Neural cell (in vitro differentiated cells): ENCODE measurements around the gene JOSD2. TPM values are rescaled to one million over a fixed set of nuclear protein-coding genes. Genes with fewer than 3 reads are reported as not detected.

Experiments
- H2AFZ ChIP-seq: fragments of 200-600, 300-800 bp; sonication (generic), shearing (Covaris generic); 2 replicates; pipeline ENCODE4 v1.6.0; 2014; ENCODE audit warnings: low read depth, mild to moderate bottlenecking, antibody characterized with exemption, low read length, moderate library complexity
- H3F3A ChIP-seq: fragments of 200-600 bp; shearing (Covaris generic); 2 replicates; pipeline ENCODE4 v1.6.1; 2016; ENCODE audit warnings: mild to moderate bottlenecking, moderate library complexity, mixed read lengths, antibody characterized with exemption, low read length; ENCODE audit not compliant: insufficient read depth, poor library complexity, severe bottlenecking
- H3K27ac ChIP-seq: fragments of 200-600, 300-800 bp; sonication (generic), shearing (Covaris generic); 2 replicates; pipeline ENCODE4 v1.5.1; 2014; ENCODE audit warnings: mild to moderate bottlenecking, low read length, moderate library complexity
- H3K27me3 ChIP-seq: fragments of 300-800, 200-600 bp; sonication (generic), shearing (Covaris generic); 2 replicates; pipeline ENCODE4 v1.6.0; 2014; ENCODE audit warnings: mild to moderate bottlenecking, low read depth, low read length, moderate library complexity; ENCODE audit not compliant: insufficient read depth
- H3K36me3 ChIP-seq: fragments of 300-800, 200-600 bp; sonication (generic), shearing (Covaris generic); 2 replicates; pipeline ENCODE4 v1.5.1; 2014; ENCODE audit warnings: mild to moderate bottlenecking, antibody characterized with exemption, low read length, moderate library complexity; ENCODE audit not compliant: insufficient read depth
- H3K4me2 ChIP-seq: fragments of 300-800, 200-600 bp; sonication (generic), shearing (Covaris generic); 2 replicates; pipeline ENCODE4 v1.6.0; 2014; ENCODE audit warnings: mild to moderate bottlenecking, low read length
- H3K4me3 ChIP-seq: fragments of 300-800, 200-600 bp; sonication (generic), shearing (Covaris generic); 2 replicates; pipeline ENCODE4 v1.5.1; 2014; ENCODE audit warnings: mild to moderate bottlenecking, low read length, moderate library complexity
- H3K79me2 ChIP-seq: fragments of 200-600 bp; shearing (Covaris generic); replicated peaks from 2 replicates; pipeline ENCODE4 v1.6.0; 2014; ENCODE audit warnings: mild to moderate bottlenecking, low read length, moderate library complexity; ENCODE audit not compliant: insufficient read depth
- H3K9ac ChIP-seq: fragments of 300-800, 200-600 bp; sonication (generic), shearing (Covaris generic); 2 replicates; pipeline ENCODE4 v1.6.1; 2016; ENCODE audit warnings: mild to moderate bottlenecking, low read length, mixed read lengths
- H3K9me2 ChIP-seq: fragments of 200-600 bp; shearing (Covaris generic); 2 replicates; pipeline ENCODE4 v1.6.1; 2016; ENCODE audit warnings: mild to moderate bottlenecking, low read length, mixed read lengths; ENCODE audit not compliant: insufficient read depth
- H3K9me3 ChIP-seq: fragments of 200-600, 300-800 bp; sonication (generic), shearing (Covaris generic); 2 replicates; pipeline ENCODE4 v1.6.1; 2016; ENCODE audit warnings: mild to moderate bottlenecking, mixed run types, low read length, moderate library complexity, mixed read lengths
- H4K20me1 ChIP-seq: fragments of 200-600 bp; shearing (Covaris generic); 2 replicates; pipeline ENCODE4 v1.6.1; 2016; ENCODE audit warnings: mild to moderate bottlenecking, mixed run types; ENCODE audit not compliant: insufficient read depth
- EP300 ChIP-seq: fragments of 450-650 bp; conservative IDR thresholded peaks from 2 replicates; pipeline ENCODE4 v1.6.1; 2014; ENCODE audit warnings: antibody characterized with exemption, mild to moderate bottlenecking, moderate library complexity; ENCODE audit not compliant: poor library complexity, severe bottlenecking
- EZH2 ChIP-seq: fragments of 200-600, 300-800 bp; shearing (Covaris generic), sonication (generic); IDR thresholded peaks from 2 replicates; pipeline ENCODE4 v1.6.1; 2014; ENCODE audit warnings: antibody characterized with exemption, low read length, borderline replicate concordance, mild to moderate bottlenecking; ENCODE audit not compliant: insufficient read depth, poor library complexity, severe bottlenecking
- MXI1 ChIP-seq: fragments of 450-650 bp; conservative IDR thresholded peaks from 2 replicates; pipeline ENCODE4 v1.6.1; 2014; ENCODE audit warnings: antibody characterized with exemption, mild to moderate bottlenecking; ENCODE audit not compliant: poor library complexity, severe bottlenecking
- POLR2AphosphoS5 ChIP-seq: IDR thresholded peaks from 2 replicates; pipeline ENCODE4 v1.6.1; 2012
- RAD21 ChIP-seq: fragments of 450-650 bp; conservative IDR thresholded peaks from 2 replicates; pipeline ENCODE4 v1.6.1; 2014; ENCODE audit warnings: antibody characterized with exemption, mild to moderate bottlenecking, moderate library complexity
- REST ChIP-seq: IDR thresholded peaks from 2 replicates; pipeline ENCODE4 v1.6.1; 2012; ENCODE audit warnings: borderline replicate concordance
- SMC3 ChIP-seq: fragments of 450-650 bp; conservative IDR thresholded peaks from 2 replicates; pipeline ENCODE4 v1.6.1; 2014; ENCODE audit warnings: antibody characterized with exemption, mild to moderate bottlenecking, moderate library complexity; ENCODE audit not compliant: poor library complexity
- TAF1 ChIP-seq: IDR thresholded peaks from 2 replicates; pipeline ENCODE4 v1.6.1; 2012; ENCODE audit warnings: low read depth
- polyA plus RNA-seq: library from polyadenylated mRNA; depleted of rRNA; stranded (reverse); fragments of >200 nt; gene quantifications from 2 replicates; pipeline ENCODE4 v1.2.3, GENCODE V29; 2014
- TF ChIP-seq, protein P1 (sequence below): fragments of 450-650 bp; IDR thresholded peaks from 2 replicates; pipeline ENCODE4 v1.5.1; 2014; ENCODE audit warnings: antibody characterized with exemption, mild to moderate bottlenecking, moderate library complexity; ENCODE audit not compliant: poor library complexity, severe bottlenecking

Gene JOSD2
- polyA plus RNA-seq, 1 donor from 2014 or later: 10.7 TPM

- Histone ChIP-seq H3K9me3 (no peaks in the 10 kb centered on the region), H4K20me1 (no peaks in the 10 kb centered on the region), H3K4me3 (no peak overlapping the region), H3K4me2 (no peak overlapping the region), H3K9ac (no peak overlapping the region), H3K79me2 (no peaks in the 10 kb centered on the region), H3K36me3 (no peaks in the 10 kb centered on the region), H3F3A (no peaks in the 10 kb centered on the region), H2AFZ (no peak overlapping the region), H3K27me3 (no peaks in the 10 kb centered on the region), H3K9me2 (no peaks in the 10 kb centered on the region), H3K27ac (no peak overlapping the region)
- no peak for TF ChIP-seq MXI1
- no peak for TF ChIP-seq RAD21
- no peak for TF ChIP-seq REST
- TF ChIP-seq TAF1: no peak
- no peak for TF ChIP-seq EZH2
- no peak for TF ChIP-seq POLR2AphosphoS5
- no peak for TF ChIP-seq EP300
- TF ChIP-seq, protein P1, sequence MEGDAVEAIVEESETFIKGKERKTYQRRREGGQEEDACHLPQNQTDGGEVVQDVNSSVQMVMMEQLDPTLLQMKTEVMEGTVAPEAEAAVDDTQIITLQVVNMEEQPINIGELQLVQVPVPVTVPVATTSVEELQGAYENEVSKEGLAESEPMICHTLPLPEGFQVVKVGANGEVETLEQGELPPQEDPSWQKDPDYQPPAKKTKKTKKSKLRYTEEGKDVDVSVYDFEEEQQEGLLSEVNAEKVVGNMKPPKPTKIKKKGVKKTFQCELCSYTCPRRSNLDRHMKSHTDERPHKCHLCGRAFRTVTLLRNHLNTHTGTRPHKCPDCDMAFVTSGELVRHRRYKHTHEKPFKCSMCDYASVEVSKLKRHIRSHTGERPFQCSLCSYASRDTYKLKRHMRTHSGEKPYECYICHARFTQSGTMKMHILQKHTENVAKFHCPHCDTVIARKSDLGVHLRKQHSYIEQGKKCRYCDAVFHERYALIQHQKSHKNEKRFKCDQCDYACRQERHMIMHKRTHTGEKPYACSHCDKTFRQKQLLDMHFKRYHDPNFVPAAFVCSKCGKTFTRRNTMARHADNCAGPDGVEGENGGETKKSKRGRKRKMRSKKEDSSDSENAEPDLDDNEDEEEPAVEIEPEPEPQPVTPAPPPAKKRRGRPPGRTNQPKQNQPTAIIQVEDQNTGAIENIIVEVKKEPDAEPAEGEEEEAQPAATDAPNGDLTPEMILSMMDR: no peak
- TF ChIP-seq SMC3: no peak
Measured at GRCh38 chr19:50466706-50467039, 44.3 kb downstream of the JOSD2 start.

DNA sequence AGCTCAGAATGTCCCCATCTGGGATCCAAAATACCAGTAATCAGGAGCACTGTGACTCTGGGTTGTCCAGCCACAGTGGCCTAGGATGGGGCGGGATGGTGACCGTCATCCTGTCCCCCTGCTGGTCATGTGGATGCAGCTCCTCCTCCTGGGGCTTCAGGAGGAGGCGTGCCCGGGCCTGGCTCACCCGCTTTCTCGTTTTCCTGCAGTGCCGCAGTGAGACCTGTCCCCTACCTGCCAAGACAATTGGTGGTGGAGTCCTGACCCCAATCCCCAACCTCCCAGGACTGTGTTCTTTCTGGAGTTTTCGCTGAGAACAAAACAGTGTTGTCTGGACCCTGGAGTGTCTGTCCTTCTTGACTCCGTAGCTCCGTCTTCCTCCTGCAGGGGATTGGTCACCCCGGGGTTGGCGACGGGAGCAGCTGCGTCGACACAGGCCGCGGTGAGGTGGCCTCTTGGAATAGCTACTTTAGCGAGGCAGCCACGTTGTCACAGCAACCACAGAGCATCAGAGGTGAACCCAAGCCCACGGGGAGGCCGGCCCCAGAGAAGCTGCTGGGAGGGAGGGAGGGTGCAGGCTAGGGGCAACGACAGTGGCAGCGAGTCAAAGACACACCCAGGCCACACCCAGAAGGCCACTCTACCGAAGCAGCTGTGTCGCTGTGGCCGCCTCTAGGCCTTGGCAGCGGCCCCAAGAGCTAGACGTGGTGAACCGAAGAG, 44.8 kb downstream of the JOSD2 start:
- H3K79me2 ChIP-seq: no peaks in the 10 kb centered on the region
- H3K27me3 ChIP-seq: no peaks in the 10 kb centered on the region
- no peak overlapping the region for H2AFZ ChIP-seq
- H3F3A ChIP-seq: no peaks in the 10 kb centered on the region
- no peaks in the 10 kb centered on the region for H3K9me2 ChIP-seq
- TF ChIP-seq, protein P1: no peak
- TF ChIP-seq POLR2AphosphoS5 (no peak), MXI1 (no peak), SMC3 (no peak), TAF1 (no peak), REST (no peak), RAD21 (no peak), EP300 (no peak), EZH2 (no peak)
- H3K9me3 ChIP-seq: no peaks in the 10 kb centered on the region
- no peaks in the 10 kb centered on the region for H4K20me1 ChIP-seq
- no peaks in the 10 kb centered on the region for H3K36me3 ChIP-seq
- H3K9ac ChIP-seq: no peak overlapping the region
- H3K4me2 ChIP-seq: no peak overlapping the region
- no peak overlapping the region for H3K27ac ChIP-seq
- no peak overlapping the region for H3K4me3 ChIP-seq
